Measurements from ENCODE around the gene TCF21.
A peak's percentile ranks its signal among the peaks of the same experiment; 100 is the strongest.

The TCF21 gene

GRCh38 chr6:133938533-133938932, 49.6 kb downstream of the TCF21 start:
- Histone ChIP-seq H3K4me3 (replicated peaks; ENCODE audit: insufficient read depth, low read length) (no peak overlapping the region), H3K27me3 (ENCODE audit: insufficient read depth, poor library complexity, severe bottlenecking) (no peaks in the 10 kb centered on the region), H3K27ac (replicated peaks) (no peak overlapping the region)
- TF ChIP-seq GABPA (IDR thresholded peaks at IDR 0.05; ENCODE audit: low read depth) (no peak), CTCF (IDR thresholded peaks at IDR 0.05; ENCODE audit: insufficient read depth, low read length) (no peak), SPI1 (IDR thresholded peaks at IDR 0.05; ENCODE audit: borderline replicate concordance, low read depth) (no peak), REST (IDR thresholded peaks at IDR 0.05; ENCODE audit: insufficient replicate concordance, low read depth) (no peak), POLR2AphosphoS5 (IDR thresholded peaks at IDR 0.05; ENCODE audit: low read depth) (no peak)
- no peak for DNase-seq (ENCODE audit: low read depth in 1 of 2, low spot score in 1 of 2)

- H3K27me3 ChIP-seq (ENCODE audit: insufficient read depth, poor library complexity, severe bottlenecking): no peaks in the 10 kb centered on the region
- no peak overlapping the region for H3K4me3 ChIP-seq (replicated peaks; ENCODE audit: insufficient read depth, low read length)
- TF ChIP-seq GABPA (IDR thresholded peaks at IDR 0.05; ENCODE audit: low read depth) (no peak), REST (IDR thresholded peaks at IDR 0.05; ENCODE audit: insufficient replicate concordance, low read depth) (no peak), SPI1 (IDR thresholded peaks at IDR 0.05; ENCODE audit: borderline replicate concordance, low read depth) (no peak), CTCF (IDR thresholded peaks at IDR 0.05; ENCODE audit: insufficient read depth, low read length) (no peak), POLR2AphosphoS5 (IDR thresholded peaks at IDR 0.05; ENCODE audit: low read depth) (no peak)
- DNase-seq (ENCODE audit: low read depth in 1 of 2, low spot score in 1 of 2): peak in 1 of 2 experiments; percentile 17
- no peak overlapping the region for H3K27ac ChIP-seq (replicated peaks)
Observed at GRCh38 chr6:133939778-133940667, 51.1 kb downstream of the TCF21 start.

Measured in HL-60 (cell line).